ENCODE results near the gene C1QTNF6. TPM values are rescaled to one million over a fixed set of nuclear protein-coding genes. Genes with fewer than 3 reads are reported as not detected.

C1QTNF6 gene
- total and polyA plus RNA-seq, 4 experiments from 2014 or later: 0.49 to 24.8 (median 12.0) TPM

DNA sequence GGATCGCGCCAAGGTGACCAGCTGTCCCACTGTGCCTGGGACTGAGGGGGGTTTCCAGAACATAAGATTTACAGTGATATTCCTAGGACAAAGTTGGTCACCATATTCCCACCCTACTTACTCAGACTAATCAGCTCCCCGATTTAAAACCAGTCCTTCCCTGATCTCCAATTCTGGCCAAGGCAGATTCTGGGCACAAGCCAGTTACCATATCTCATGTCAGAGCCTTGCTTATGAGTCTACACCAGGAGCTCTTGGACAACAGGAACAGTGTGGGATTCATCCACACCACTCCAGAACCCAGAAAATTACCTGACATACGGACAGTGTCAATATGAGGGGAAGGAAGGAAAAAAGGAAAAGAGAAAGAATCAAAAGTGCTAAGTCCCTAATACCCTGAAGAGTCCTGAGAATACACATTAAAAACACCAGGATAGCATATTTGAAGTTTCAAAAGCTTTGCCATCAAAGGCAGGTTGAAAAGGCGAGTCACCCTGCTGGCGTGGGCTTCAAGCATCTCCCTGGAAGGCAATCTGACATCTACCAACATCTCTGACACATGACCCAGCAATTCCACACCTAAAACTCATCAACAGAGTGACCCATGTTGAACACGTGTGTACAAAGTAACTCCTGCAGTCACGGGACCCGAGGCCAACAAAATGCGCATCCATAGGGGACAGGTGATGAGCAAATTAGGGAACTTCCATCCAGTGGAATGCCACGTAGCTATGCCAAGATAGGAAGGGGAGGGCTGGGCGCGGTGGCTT, 30.3 kb downstream of the C1QTNF6 start:
- POLR2A ChIA-PET (ENCODE audit: partially characterized antibody): interaction anchor here (1.1 to 1.4 kb wide), 5 partner anchors 8 to 68 kb away, joined by 3 to 5 read pairs (median 3); partner anchors contain the start of gene IL2RB
- intact Hi-C loops (cut with micrococcal nuclease): no loop called here
- DNase-seq: no peak
- CTCF ChIA-PET (ENCODE audit: partially characterized antibody): interaction anchor here (1.2 to 1.3 kb wide), 2 partner anchors 8 to 9 kb away, joined by 3 read pairs; partner anchors contain the start of gene IL2RB
- Histone ChIP-seq H3K36me3 (ENCODE audit: insufficient read depth, low read length) (no peaks in the 10 kb centered on the region), H3K4me1 (ENCODE audit: insufficient read depth, low read length) (peaks cover 14% of the 10 kb centered on the region), H3K4me3 (ENCODE audit: low read length in 2 of 2) (no peak overlapping the region), H3K9me3 (ENCODE audit: control insufficient read depth in 1 of 2, low read length in 2 of 2) (no peaks in the 10 kb centered on the region), H3K27ac (ENCODE audit: low read depth, low read length) (no peak overlapping the region), H3K27me3 (ENCODE audit: insufficient read depth, low read length) (no peaks in the 10 kb centered on the region)
- Mint-ChIP-seq H3K4me3 (peak overlapping the region in 1 of 8 donors; percentile 11), H3K27ac (peak overlapping the region in 5 of 7 donors; percentile 8 to 89 (median 67)), H3K9me3 (no peaks in the 10 kb centered on the region), H3K4me1 (peaks cover 11 to 45% (median 32%) of the 10 kb centered on the region in 4 donors), H3K36me3 (no peaks in the 10 kb centered on the region), H3K27me3 (no peaks in the 10 kb centered on the region)

- Histone ChIP-seq H3K27ac (ENCODE audit: low read depth, low read length) (no peak overlapping the region), H3K4me3 (ENCODE audit: low read length in 2 of 2) (no peak overlapping the region), H3K27me3 (ENCODE audit: insufficient read depth, low read length) (no peaks in the 10 kb centered on the region), H3K9me3 (ENCODE audit: control insufficient read depth in 1 of 2, low read length in 2 of 2) (no peaks in the 10 kb centered on the region), H3K4me1 (ENCODE audit: insufficient read depth, low read length) (peaks cover 6% of the 10 kb centered on the region), H3K36me3 (ENCODE audit: insufficient read depth, low read length) (no peaks in the 10 kb centered on the region)
- Mint-ChIP-seq H3K27ac (peak overlapping the region in 5 of 7 donors; percentile 8 to 67 (median 25)), H3K36me3 (no peaks in the 10 kb centered on the region), H3K4me3 (no peak overlapping the region), H3K27me3 (no peaks in the 10 kb centered on the region), H3K4me1 (peaks cover 3 to 37% (median 25%) of the 10 kb centered on the region in 4 donors), H3K9me3 (no peaks in the 10 kb centered on the region)
- intact Hi-C loops (cut with micrococcal nuclease): no loop called here
- ChIA-PET POLR2A (ENCODE audit: partially characterized antibody) (interaction anchor here (1.1 to 1.4 kb wide), 5 partner anchors 8 to 69 kb away, joined by 3 to 5 read pairs (median 3); partner anchors contain the start of gene IL2RB), CTCF (ENCODE audit: partially characterized antibody) (interaction anchor here (0.8 to 1.2 kb wide), 2 partner anchors 8 to 10 kb away, joined by 3 read pairs; no protein-coding TSS in a partner anchor)
- DNase-seq: no peak
Observed at GRCh38 chr22:37156686-37157435, 31.2 kb downstream of the C1QTNF6 start.

DNA sequence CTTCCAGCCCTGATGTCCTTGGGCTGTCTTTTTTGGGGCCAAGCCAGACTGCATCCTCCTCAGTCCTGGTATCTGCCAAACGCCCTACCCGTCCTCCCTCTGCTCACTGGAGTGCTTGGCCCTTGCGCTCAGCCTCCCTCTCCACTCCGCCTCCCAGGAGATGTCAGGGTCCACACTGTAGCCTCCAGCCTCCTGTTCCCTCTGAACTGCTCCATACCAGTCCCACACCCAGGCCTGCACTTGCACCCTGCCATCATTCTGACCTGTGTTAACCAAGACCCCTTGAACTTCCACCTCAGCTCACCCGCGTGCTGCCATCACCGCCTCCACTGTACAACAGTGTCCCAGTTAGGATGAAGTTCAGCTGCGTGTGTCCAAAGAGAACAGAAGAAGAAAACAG, 32.1 kb downstream of the C1QTNF6 start:
- H3K36me3 ChIP-seq (ENCODE audit: insufficient read depth, low read length): no peaks in the 10 kb centered on the region
- DNase-seq: no peak
- peaks cover under 1% of the 10 kb centered on the region for H3K4me1 ChIP-seq (ENCODE audit: insufficient read depth, low read length)
- no peaks in the 10 kb centered on the region for H3K9me3 ChIP-seq (ENCODE audit: control insufficient read depth in 1 of 2, low read length in 2 of 2)
- ChIA-PET CTCF (ENCODE audit: partially characterized antibody) (interaction anchor here (0.8 kb wide), 1 partner anchor 9 kb away, joined by 3 read pairs; no protein-coding TSS in a partner anchor), POLR2A (ENCODE audit: partially characterized antibody) (no interaction called here)
- Mint-ChIP-seq H3K4me3 (peak overlapping the region in 1 of 8 donors; percentile 30), H3K27ac (peak overlapping the region in 4 of 7 donors; percentile 15 to 54 (median 42)), H3K27me3 (no peaks in the 10 kb centered on the region), H3K9me3 (no peaks in the 10 kb centered on the region), H3K36me3 (no peaks in the 10 kb centered on the region), H3K4me1 (peaks cover 5 to 37% (median 26%) of the 10 kb centered on the region in 4 donors)
- no peaks in the 10 kb centered on the region for H3K27me3 ChIP-seq (ENCODE audit: insufficient read depth, low read length)
- intact Hi-C loops (cut with micrococcal nuclease): no loop called here
- no peak overlapping the region for H3K4me3 ChIP-seq (ENCODE audit: low read length in 2 of 2)
- H3K27ac ChIP-seq (ENCODE audit: low read depth, low read length): no peak overlapping the region

GRCh38 chr22:37154925-37155712, 32.9 kb downstream of the C1QTNF6 start:
- intact Hi-C loops (cut with micrococcal nuclease): no loop called here
- Mint-ChIP-seq H3K36me3 (peaks cover 0 to 2% of the 10 kb centered on the region in 2 donors), H3K27me3 (peaks cover 0 to 1% of the 10 kb centered on the region in 2 donors), H3K9me3 (peaks cover 0 to 2% (median 0%) of the 10 kb centered on the region in 8 donors), H3K27ac (peak overlapping the region in 3 of 7 donors; percentile 3 to 50 (median 31)), H3K4me3 (peak overlapping the region in 1 of 8 donors; percentile 4), H3K4me1 (peaks cover 12 to 44% (median 32%) of the 10 kb centered on the region in 4 donors)
- DNase-seq: no peak
- POLR2A ChIA-PET (ENCODE audit: partially characterized antibody): no interaction called here
- no peak overlapping the region for H3K4me3 ChIP-seq (ENCODE audit: low read length in 2 of 2)
- no peaks in the 10 kb centered on the region for H3K27me3 ChIP-seq (ENCODE audit: insufficient read depth, low read length)
- no peaks in the 10 kb centered on the region for H3K9me3 ChIP-seq (ENCODE audit: control insufficient read depth in 1 of 2, low read length in 2 of 2)
- H3K4me1 ChIP-seq (ENCODE audit: insufficient read depth, low read length): peaks cover 9% of the 10 kb centered on the region
- H3K36me3 ChIP-seq (ENCODE audit: insufficient read depth, low read length): no peaks in the 10 kb centered on the region
- CTCF ChIA-PET (ENCODE audit: partially characterized antibody): interaction anchor here (10.6 kb wide), 1 partner anchor 9 kb away, joined by 134 read pairs; no protein-coding TSS in a partner anchor
- H3K27ac ChIP-seq (ENCODE audit: low read depth, low read length): no peak overlapping the region

GRCh38 chr22:37153901-37154300, 34.1 kb downstream of the C1QTNF6 start:
- H3K36me3 Mint-ChIP-seq: peaks cover 0 to 11% of the 10 kb centered on the region in 2 donors
- H3K9me3 Mint-ChIP-seq: peaks cover 0 to 5% (median 0%) of the 10 kb centered on the region in 8 donors
- H3K36me3 ChIP-seq (ENCODE audit: insufficient read depth, low read length): no peaks in the 10 kb centered on the region
- ChIA-PET POLR2A (ENCODE audit: partially characterized antibody) (interaction anchor here (1.0 kb wide), 1 partner anchor 9 kb away, joined by 3 read pairs; no protein-coding TSS in a partner anchor), CTCF (ENCODE audit: partially characterized antibody) (interaction anchor here (7.5 to 10.6 kb wide), 2 partner anchors 10 to 46 kb away, joined by 32 to 134 read pairs; no protein-coding TSS in a partner anchor)
- H3K27me3 Mint-ChIP-seq: peaks cover 0 to 4% of the 10 kb centered on the region in 2 donors
- H3K27ac ChIP-seq (ENCODE audit: low read depth, low read length): no peak overlapping the region
- H3K27ac Mint-ChIP-seq: peak overlapping the region in 1 of 7 donors; percentile 43
- no peaks in the 10 kb centered on the region for H3K9me3 ChIP-seq (ENCODE audit: control insufficient read depth in 1 of 2, low read length in 2 of 2)
- no peak for DNase-seq
- H3K4me3 ChIP-seq (ENCODE audit: low read length in 2 of 2): no peak overlapping the region
- H3K4me1 Mint-ChIP-seq: peaks cover 14 to 45% (median 34%) of the 10 kb centered on the region in 4 donors
- intact Hi-C loops (cut with micrococcal nuclease): no loop called here
- no peaks in the 10 kb centered on the region for H3K27me3 ChIP-seq (ENCODE audit: insufficient read depth, low read length)
- H3K4me3 Mint-ChIP-seq: no peak overlapping the region
- peaks cover 16% of the 10 kb centered on the region for H3K4me1 ChIP-seq (ENCODE audit: insufficient read depth, low read length)

DNA sequence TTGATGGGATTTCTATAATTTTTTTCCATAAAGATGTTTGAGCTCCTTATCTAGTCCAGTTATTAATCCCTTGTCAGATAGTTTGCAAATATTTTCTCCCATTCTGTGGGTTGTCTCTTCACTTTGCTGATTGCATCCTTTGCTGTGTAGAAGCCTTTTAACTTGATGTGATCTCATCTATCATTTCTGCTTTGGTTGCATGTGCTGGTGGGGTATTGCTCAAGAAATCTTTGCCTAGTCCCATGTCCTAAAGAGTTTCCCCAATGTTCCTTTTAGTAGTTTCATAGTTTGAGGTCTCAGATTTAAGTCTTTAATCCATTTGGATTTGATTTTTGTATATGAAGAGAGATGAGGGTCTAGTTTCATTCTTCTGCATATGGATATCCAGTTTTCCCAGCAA, 36.6 kb downstream of the C1QTNF6 start:
- Histone ChIP-seq H3K27me3 (ENCODE audit: insufficient read depth, low read length) (no peaks in the 10 kb centered on the region), H3K9me3 (ENCODE audit: control insufficient read depth in 1 of 2, low read length in 2 of 2) (no peaks in the 10 kb centered on the region), H3K36me3 (ENCODE audit: insufficient read depth, low read length) (no peaks in the 10 kb centered on the region), H3K27ac (ENCODE audit: low read depth, low read length) (peak overlapping the region; percentile 95), H3K4me1 (ENCODE audit: insufficient read depth, low read length) (peaks cover 41% of the 10 kb centered on the region), H3K4me3 (ENCODE audit: low read length in 2 of 2) (no peak overlapping the region)
- DNase-seq: no peak
- H3K4me1 Mint-ChIP-seq: peaks cover 30 to 59% (median 44%) of the 10 kb centered on the region in 4 donors
- H3K4me3 Mint-ChIP-seq: peak overlapping the region in 2 of 8 donors; percentile 41 to 59
- peaks cover 0 to 4% of the 10 kb centered on the region in 2 donors for H3K27me3 Mint-ChIP-seq
- peaks cover 0 to 5% (median 0%) of the 10 kb centered on the region in 8 donors for H3K9me3 Mint-ChIP-seq
- peak overlapping the region in 6 of 7 donors; percentile 80 to 100 (median 96) for H3K27ac Mint-ChIP-seq
- intact Hi-C loops (cut with micrococcal nuclease): no loop called here
- ChIA-PET CTCF (ENCODE audit: partially characterized antibody) (interaction anchor here (1.3 to 10.6 kb wide), 5 partner anchors 13 to 109 kb away, joined by 3 to 134 read pairs (median 7); no protein-coding TSS in a partner anchor), POLR2A (ENCODE audit: partially characterized antibody) (interaction anchor here (0.7 to 5.9 kb wide), 7 partner anchors 11 to 47 kb away, joined by 3 to 133 read pairs (median 18); no protein-coding TSS in a partner anchor)
- peaks cover 0 to 23% of the 10 kb centered on the region in 2 donors for H3K36me3 Mint-ChIP-seq

All from CD4-positive, alpha-beta memory T cell (primary cell).